HEK293 (cell line): ENCODE data around the gene KDF1.
A peak's percentile ranks its signal among the peaks of the same experiment; 100 is the strongest.

ENCODE experiments used
- CTCF ChIA-PET: fragments of 350-600 bp; formaldehyde crosslinking; extraction: SDS; loops from one replicate; lab custom pipeline; 2021; ENCODE audit warnings: antibody characterized with exemption; lab: Yijun Ruan, JAX
- POLR2A ChIA-PET: fragments of 300-600 bp; formaldehyde crosslinking; extraction: SDS; loops from one replicate; lab custom pipeline; 2020; ENCODE audit warnings: antibody characterized with exemption, inconsistent platforms; lab: Yijun Ruan, JAX
- H3K27ac ChIP-seq: fragments of 200-500 bp; sonication (Bioruptor generic); 2 replicates; pipeline ENCODE4 v1.5.1; 2014; ENCODE audit warnings: low read depth, low read length, control low read depth, inconsistent platforms; ENCODE audit errors: extremely low read depth
- H3K36me3 ChIP-seq, 2 experiments: fragments of 200-500 bp in 1 of 2; sonication (Bioruptor generic) in 1 of 2; 1 replicate in 1 of 2; 2 replicates in 1 of 2; pipeline ENCODE4 v1.5.1; 2014 to 2017; ENCODE audit warnings: inconsistent platforms in 2 of 2, low read length in 2 of 2; ENCODE audit not compliant: control insufficient read depth in 2 of 2, insufficient read depth in 1 of 2
- H3K4me1 ChIP-seq: fragments of 200-500 bp; sonication (Bioruptor generic); 2 replicates; pipeline ENCODE4 v1.5.1; 2014; ENCODE audit warnings: mild to moderate bottlenecking, low read length, inconsistent platforms; ENCODE audit not compliant: control insufficient read depth, insufficient read depth
- H3K4me3 ChIP-seq: 2 replicates; pipeline ENCODE4 v1.5.1; 2011; ENCODE audit warnings: low read depth, mild to moderate bottlenecking, control low read depth, low read length, moderate library complexity
- H3K9me3 ChIP-seq: fragments of 200-500 bp; sonication (Bioruptor generic); 2 replicates; pipeline ENCODE4 v1.5.1; 2014; ENCODE audit warnings: low read depth, low read length, inconsistent platforms; ENCODE audit not compliant: control insufficient read depth, insufficient read depth
- CTCF ChIP-seq: fragments of 450-650 bp; formaldehyde crosslinking; IDR thresholded peaks from 2 replicates; pipeline ENCODE4 v1.5.1; 2016; ENCODE audit warnings: missing biosample characterization, missing genetic modification characterization
- INSM2 ChIP-seq: fragments of 450-650 bp; formaldehyde crosslinking; IDR thresholded peaks from 2 replicates; pipeline ENCODE4 v1.5.1; 2016; ENCODE audit warnings: missing biosample characterization, missing genetic modification characterization
- OSR2 ChIP-seq: fragments of 450-650 bp; formaldehyde crosslinking; IDR thresholded peaks from 2 replicates; pipeline ENCODE4 v1.5.1; 2016; ENCODE audit warnings: missing biosample characterization, missing genetic modification characterization
- SCRT2 ChIP-seq: fragments of 450-650 bp; formaldehyde crosslinking; IDR thresholded peaks from 2 replicates; pipeline ENCODE4 v1.5.1; 2016; ENCODE audit warnings: missing biosample characterization, missing genetic modification characterization
- TCF7L2 ChIP-seq: IDR thresholded peaks from 2 replicates; pipeline ENCODE4 v1.6.1; 2011; ENCODE audit warnings: low read depth, mild to moderate bottlenecking, inconsistent platforms, low read length, moderate library complexity, borderline replicate concordance
- WT1 ChIP-seq: fragments of 450-650 bp; formaldehyde crosslinking; IDR thresholded peaks from 2 replicates; pipeline ENCODE4 v1.5.1; 2016; ENCODE audit warnings: missing biosample characterization, missing genetic modification characterization
- ZBTB44 ChIP-seq: fragments of 450-650 bp; IDR thresholded peaks from 2 replicates; pipeline ENCODE4 v1.5.1; 2018; ENCODE audit warnings: missing biosample characterization, mild to moderate bottlenecking, missing genetic modification characterization
- ZBTB8A ChIP-seq: fragments of 450-650 bp; formaldehyde crosslinking; IDR thresholded peaks from 2 replicates; pipeline ENCODE4 v1.5.1; 2016; ENCODE audit warnings: missing biosample characterization, missing genetic modification characterization
- ZNF146 ChIP-seq: fragments of 450-650 bp; formaldehyde crosslinking; IDR thresholded peaks from 2 replicates; pipeline ENCODE4 v1.5.1; 2016; ENCODE audit warnings: missing biosample characterization, missing genetic modification characterization
- ZNF37A ChIP-seq: fragments of 450-650 bp; IDR thresholded peaks from 2 replicates; pipeline ENCODE4 v1.5.1; 2018; ENCODE audit warnings: missing biosample characterization, missing genetic modification characterization
- ZNF398 ChIP-seq: fragments of 450-650 bp; formaldehyde crosslinking; IDR thresholded peaks from 2 replicates; pipeline ENCODE4 v1.5.1; 2017; ENCODE audit warnings: missing biosample characterization, missing genetic modification characterization
- ZNF423 ChIP-seq: fragments of 450-650 bp; formaldehyde crosslinking; IDR thresholded peaks from 2 replicates; pipeline ENCODE4 v1.5.1; 2016; ENCODE audit warnings: missing biosample characterization, missing genetic modification characterization
- ZNF548 ChIP-seq: fragments of 450-650 bp; formaldehyde crosslinking; IDR thresholded peaks from 2 replicates; pipeline ENCODE4 v1.5.1; 2016; ENCODE audit warnings: missing biosample characterization, missing genetic modification characterization
- ZNF677 ChIP-seq: fragments of 450-650 bp; IDR thresholded peaks from 2 replicates; pipeline ENCODE4 v1.5.0; 2018; ENCODE audit warnings: missing biosample characterization, mild to moderate bottlenecking, missing genetic modification characterization, moderate library complexity
- ZNF701 ChIP-seq: fragments of 450-650 bp; formaldehyde crosslinking; IDR thresholded peaks from 2 replicates; pipeline ENCODE4 v1.5.1; 2016; ENCODE audit warnings: missing biosample characterization, missing genetic modification characterization
- ZSCAN4 ChIP-seq: fragments of 450-650 bp; formaldehyde crosslinking; IDR thresholded peaks from 2 replicates; pipeline ENCODE4 v1.5.1; 2017; ENCODE audit warnings: missing biosample characterization, missing genetic modification characterization
- TF ChIP-seq, protein P1 (sequence below): fragments of 450-650 bp; formaldehyde crosslinking; IDR thresholded peaks from 2 replicates; pipeline ENCODE4 v1.5.1; 2016; ENCODE audit warnings: missing biosample characterization, missing genetic modification characterization
- TF ChIP-seq, protein P2 (sequence below): fragments of 450-650 bp; formaldehyde crosslinking; IDR thresholded peaks from 2 replicates; pipeline ENCODE4 v1.5.1; 2017; ENCODE audit warnings: missing biosample characterization, missing genetic modification characterization
- TF ChIP-seq, protein P3 (sequence below): fragments of 450-650 bp; formaldehyde crosslinking; optimal IDR thresholded peaks from 2 replicates; pipeline ENCODE3; 2016; ENCODE audit warnings: missing biosample characterization, mild to moderate bottlenecking, missing genetic modification characterization
- TF ChIP-seq, protein P4 (sequence below): fragments of 450-650 bp; formaldehyde crosslinking; IDR thresholded peaks from 2 replicates; pipeline ENCODE4 v1.5.1; 2016; ENCODE audit warnings: missing biosample characterization, missing genetic modification characterization, borderline replicate concordance

Gene KDF1

GRCh38 chr1:26953374-26953773 is 6.9 kb downstream of the KDF1 start:
- CTCF ChIA-PET: interaction anchor here (0.6 kb wide), 1 partner anchor 95 kb away, joined by 4 read pairs; no protein-coding TSS in a partner anchor

GRCh38 chr1:26951821-26952497 is 8.3 kb downstream of the KDF1 start:
- Histone ChIP-seq H3K9me3 (no peaks in the 10 kb centered on the region), H3K36me3 (peaks cover 0 to 9% of the 10 kb centered on the region in 2 experiments; a peak in 1 of 3 replicates), H3K4me3 (no peak overlapping the region), H3K27ac (no peak overlapping the region)
- POLR2A ChIA-PET: no interaction called here
- TF ChIP-seq ZNF701 (tag by site-specific recombination): no peak
- TF ChIP-seq SCRT2 (tag by site-specific recombination): no peak
- no peak for TF ChIP-seq CTCF
- TF ChIP-seq, protein P1, sequence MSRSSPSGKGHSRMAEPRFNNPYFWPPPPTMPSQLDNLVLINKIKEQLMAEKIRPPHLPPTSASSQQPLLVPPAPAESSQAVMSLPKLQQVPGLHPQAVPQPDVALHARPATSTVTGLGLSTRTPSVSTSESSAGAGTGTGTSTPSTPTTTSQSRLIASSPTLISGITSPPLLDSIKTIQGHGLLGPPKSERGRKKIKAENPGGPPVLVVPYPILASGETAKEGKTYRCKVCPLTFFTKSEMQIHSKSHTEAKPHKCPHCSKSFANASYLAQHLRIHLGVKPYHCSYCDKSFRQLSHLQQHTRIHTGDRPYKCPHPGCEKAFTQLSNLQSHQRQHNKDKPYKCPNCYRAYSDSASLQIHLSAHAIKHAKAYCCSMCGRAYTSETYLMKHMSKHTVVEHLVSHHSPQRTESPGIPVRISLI (tag by site-specific recombination): no peak
- no peak for TF ChIP-seq ZNF677 (tag by site-specific recombination)
- no peak for TF ChIP-seq TCF7L2
- TF ChIP-seq, protein P2, sequence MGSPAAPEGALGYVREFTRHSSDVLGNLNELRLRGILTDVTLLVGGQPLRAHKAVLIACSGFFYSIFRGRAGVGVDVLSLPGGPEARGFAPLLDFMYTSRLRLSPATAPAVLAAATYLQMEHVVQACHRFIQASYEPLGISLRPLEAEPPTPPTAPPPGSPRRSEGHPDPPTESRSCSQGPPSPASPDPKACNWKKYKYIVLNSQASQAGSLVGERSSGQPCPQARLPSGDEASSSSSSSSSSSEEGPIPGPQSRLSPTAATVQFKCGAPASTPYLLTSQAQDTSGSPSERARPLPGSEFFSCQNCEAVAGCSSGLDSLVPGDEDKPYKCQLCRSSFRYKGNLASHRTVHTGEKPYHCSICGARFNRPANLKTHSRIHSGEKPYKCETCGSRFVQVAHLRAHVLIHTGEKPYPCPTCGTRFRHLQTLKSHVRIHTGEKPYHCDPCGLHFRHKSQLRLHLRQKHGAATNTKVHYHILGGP: no peak
- TF ChIP-seq ZNF398 (tag by site-specific recombination): no peak
- TF ChIP-seq, protein P3, sequence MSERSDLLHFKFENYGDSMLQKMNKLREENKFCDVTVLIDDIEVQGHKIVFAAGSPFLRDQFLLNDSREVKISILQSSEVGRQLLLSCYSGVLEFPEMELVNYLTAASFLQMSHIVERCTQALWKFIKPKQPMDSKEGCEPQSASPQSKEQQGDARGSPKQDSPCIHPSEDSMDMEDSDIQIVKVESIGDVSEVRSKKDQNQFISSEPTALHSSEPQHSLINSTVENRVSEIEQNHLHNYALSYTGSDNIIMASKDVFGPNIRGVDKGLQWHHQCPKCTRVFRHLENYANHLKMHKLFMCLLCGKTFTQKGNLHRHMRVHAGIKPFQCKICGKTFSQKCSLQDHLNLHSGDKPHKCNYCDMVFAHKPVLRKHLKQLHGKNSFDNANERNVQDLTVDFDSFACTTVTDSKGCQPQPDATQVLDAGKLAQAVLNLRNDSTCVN (tag by site-specific recombination): no peak
- TF ChIP-seq ZSCAN4 (tag by site-specific recombination): no peak
- no peak for TF ChIP-seq ZBTB44 (tag by site-specific recombination)
- TF ChIP-seq INSM2 (tag by site-specific recombination): no peak
- TF ChIP-seq ZNF423: no peak
- TF ChIP-seq, protein P4, sequence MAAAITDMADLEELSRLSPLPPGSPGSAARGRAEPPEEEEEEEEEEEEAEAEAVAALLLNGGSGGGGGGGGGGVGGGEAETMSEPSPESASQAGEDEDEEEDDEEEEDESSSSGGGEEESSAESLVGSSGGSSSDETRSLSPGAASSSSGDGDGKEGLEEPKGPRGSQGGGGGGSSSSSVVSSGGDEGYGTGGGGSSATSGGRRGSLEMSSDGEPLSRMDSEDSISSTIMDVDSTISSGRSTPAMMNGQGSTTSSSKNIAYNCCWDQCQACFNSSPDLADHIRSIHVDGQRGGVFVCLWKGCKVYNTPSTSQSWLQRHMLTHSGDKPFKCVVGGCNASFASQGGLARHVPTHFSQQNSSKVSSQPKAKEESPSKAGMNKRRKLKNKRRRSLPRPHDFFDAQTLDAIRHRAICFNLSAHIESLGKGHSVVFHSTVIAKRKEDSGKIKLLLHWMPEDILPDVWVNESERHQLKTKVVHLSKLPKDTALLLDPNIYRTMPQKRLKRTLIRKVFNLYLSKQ (tag by site-specific recombination): no peak
- TF ChIP-seq WT1 (tag by site-specific recombination): no peak
- no peak for TF ChIP-seq ZNF548 (tag by site-specific recombination)
- TF ChIP-seq ZNF37A (tag by site-specific recombination): no peak
- no peak for TF ChIP-seq OSR2 (tag by site-specific recombination)
- TF ChIP-seq, all 188 proteins: peak for 0
- CTCF ChIA-PET: interaction anchor here (0.5 to 1.0 kb wide), 2 partner anchors 145 to 657 kb away, joined by 3 to 4 read pairs; no protein-coding TSS in a partner anchor
- no peaks in the 10 kb centered on the region for H3K4me1 ChIP-seq

More at GRCh38 chr1:26953374-26953773, 6.9 kb downstream of the KDF1 start:
- no peak overlapping the region for H3K4me3 ChIP-seq
- POLR2A ChIA-PET: no interaction called here
- peaks cover 0 to 5% of the 10 kb centered on the region in 2 experiments; a peak in 1 of 3 replicates for H3K36me3 ChIP-seq
- H3K9me3 ChIP-seq: no peaks in the 10 kb centered on the region
- H3K27ac ChIP-seq: no peak overlapping the region
- no peaks in the 10 kb centered on the region for H3K4me1 ChIP-seq
- TF ChIP-seq ZBTB8A (tag by site-specific recombination) (no peak), ZNF146 (peak; percentile 70; the same call in 1 of the 2 replicates)
- TF ChIP-seq, all 188 proteins: peak for 1
